Liver (tissue), 9 donors: ENCODE measurements around the gene PAIP2. TPM values are rescaled to one million over a fixed set of nuclear protein-coding genes. Genes with fewer than 3 reads are reported as not detected.

Experiments used
- DNase-seq: peaks from one replicate; pipeline ENCODE4 v3.0.0-alpha.2; 2017; ENCODE audit warnings: low spot score
- H3K27ac ChIP-seq, 2 donors: one replicate each; pipeline ENCODE4 v1.7.0; 2013; ENCODE audit warnings: inconsistent platforms in 2 of 2, low read length in 2 of 2, control low read depth in 1 of 2, low read depth in 1 of 2, mild to moderate bottlenecking in 1 of 2
- H3K27me3 ChIP-seq, 4 donors: one replicate each; pipeline versions ENCODE4 v1.6.1 to v1.7.0; 2013; ENCODE audit warnings: low read length in 3 of 4, inconsistent platforms in 1 of 4, mild to moderate bottlenecking in 1 of 4, moderate library complexity in 1 of 4; ENCODE audit not compliant: control insufficient read depth in 4 of 4, insufficient read depth in 4 of 4
- H3K36me3 ChIP-seq, 4 donors: one replicate each; pipeline versions ENCODE4 v1.6.1 to v1.7.0; 2013; ENCODE audit warnings: low read length in 3 of 4, mild to moderate bottlenecking in 3 of 4, low read depth in 1 of 4, moderate library complexity in 1 of 4; ENCODE audit not compliant: control insufficient read depth in 4 of 4, insufficient read depth in 3 of 4
- H3K4me1 ChIP-seq, 4 donors: one replicate each; pipeline versions ENCODE4 v1.6.1 to v1.7.0; 2013; ENCODE audit warnings: low read length in 3 of 4, mild to moderate bottlenecking in 3 of 4, moderate library complexity in 1 of 4; ENCODE audit not compliant: control insufficient read depth in 4 of 4, insufficient read depth in 4 of 4
- H3K4me3 ChIP-seq, 3 donors: one replicate each; pipeline versions ENCODE4 v1.6.1 to v1.7.0; 2013; ENCODE audit warnings: low read length in 3 of 3, control low read depth in 1 of 3, low read depth in 1 of 3, mild to moderate bottlenecking in 1 of 3
- H3K9ac ChIP-seq, 2 donors: one replicate each; pipeline ENCODE4 v1.7.0; 2013; ENCODE audit warnings: low read length in 2 of 2, mild to moderate bottlenecking in 2 of 2, moderate library complexity in 2 of 2, control low read depth in 1 of 2, low read depth in 1 of 2
- H3K9me3 ChIP-seq, 4 donors: one replicate each; pipeline versions ENCODE4 v1.6.1 to v1.7.0; 2013; ENCODE audit warnings: low read length in 3 of 4; ENCODE audit not compliant: control insufficient read depth in 4 of 4
- ATF3 ChIP-seq: IDR thresholded peaks from 2 replicates; pipeline ENCODE4 v1.6.1; 2016; ENCODE audit warnings: antibody characterized with exemption
- CTCF ChIP-seq: fragments of 150-350 bp; IDR thresholded peaks from 2 replicates; pipeline ENCODE4 v1.5.1; 2017; ENCODE audit warnings: improper control_type of control experiment, low read depth, low read length; ENCODE audit not compliant: missing input control
- EGR1 ChIP-seq, 2 donors: IDR thresholded peaks; 2 replicates each; pipeline ENCODE4 v1.6.1; 2016 to 2018; ENCODE audit warnings: antibody characterized with exemption in 2 of 2, low read depth in 2 of 2
- FOXA1 ChIP-seq: IDR thresholded peaks from 2 replicates; pipeline ENCODE4 v1.6.1; 2016; ENCODE audit warnings: antibody characterized with exemption
- FOXA2 ChIP-seq: IDR thresholded peaks from 2 replicates; pipeline ENCODE4 v1.6.1; 2016; ENCODE audit warnings: antibody characterized with exemption
- GABPA ChIP-seq, 2 donors: IDR thresholded peaks in 1 of 2; conservative IDR thresholded peaks in 1 of 2; 2 replicates each; pipeline ENCODE4 v1.6.1; 2016; ENCODE audit warnings: antibody characterized with exemption in 2 of 2, mild to moderate bottlenecking in 1 of 2, moderate library complexity in 1 of 2
- HNF4A ChIP-seq, 2 donors: conservative IDR thresholded peaks; 2 replicates each; pipeline ENCODE4 v1.6.1; 2016; ENCODE audit warnings: antibody characterized with exemption in 2 of 2, mild to moderate bottlenecking in 2 of 2
- HNF4G ChIP-seq: IDR thresholded peaks from 2 replicates; pipeline ENCODE4 v1.6.1; 2016; ENCODE audit warnings: antibody characterized with exemption
- JUND ChIP-seq, 2 donors: IDR thresholded peaks; 2 replicates each; pipeline ENCODE4 v1.6.1; 2016; ENCODE audit warnings: antibody characterized with exemption in 2 of 2
- NR2F2 ChIP-seq: IDR thresholded peaks from 2 replicates; pipeline ENCODE4 v1.6.1; 2016; ENCODE audit warnings: antibody characterized with exemption
- RAD21 ChIP-seq, 2 donors: IDR thresholded peaks; 2 replicates each; pipeline ENCODE4 v1.6.1; 2016; ENCODE audit warnings: antibody characterized with exemption in 2 of 2, mild to moderate bottlenecking in 2 of 2
- RXRA ChIP-seq, 2 donors: IDR thresholded peaks; 2 replicates each; pipeline ENCODE4 v1.6.1; 2017 to 2018; ENCODE audit warnings: antibody characterized with exemption in 2 of 2, mild to moderate bottlenecking in 1 of 2
- SP1 ChIP-seq: IDR thresholded peaks from 2 replicates; pipeline ENCODE4 v1.6.1; 2018; ENCODE audit warnings: antibody characterized with exemption, mild to moderate bottlenecking
- TAF1 ChIP-seq: conservative IDR thresholded peaks from 2 replicates; pipeline ENCODE4 v1.6.1; 2016; ENCODE audit warnings: antibody characterized with exemption, mild to moderate bottlenecking
- YY1 ChIP-seq: IDR thresholded peaks from 2 replicates; pipeline ENCODE4 v1.6.1; 2016; ENCODE audit warnings: antibody characterized with exemption, mild to moderate bottlenecking
- ZBTB33 ChIP-seq: IDR thresholded peaks from 2 replicates; pipeline ENCODE4 v1.6.1; 2016; ENCODE audit warnings: antibody characterized with exemption
- WGBS: extraction: QIAGEN DNeasy Blood & Tissue Kit; methylation state at CpG from one replicate; pipeline ENCODE4 v1.1.7; 2013; 5-methylcytosine and 5-hydroxymethylcytosine counted together
- polyA plus RNA-seq, 2 donors: library from polyadenylated mRNA; stranded (reverse) in 1 of 2; unstranded in 1 of 2; fragments of 200-250 nt in 1 of 2; fragments of >200 nt in 1 of 2; fragmentation: Nextera tagmentation in 1 of 2; extraction: Ambion mirVana in 1 of 2; gene quantifications; one replicate each; pipeline versions ENCODE4 v1.2.1 to v1.2.3, GENCODE V29; 2013 to 2015
- total RNA-seq, 2 donors: library from RNA; depleted of rRNA; stranded (reverse); fragments of >200 nt; gene quantifications; one replicate each; pipeline ENCODE4 v1.2.3, GENCODE V29; 2014
- TF ChIP-seq, protein P1 (sequence below): IDR thresholded peaks from 2 replicates; pipeline ENCODE4 v1.6.1; 2016; ENCODE audit warnings: antibody characterized with exemption
- TF ChIP-seq, protein P2 (sequence below): IDR thresholded peaks from 2 replicates; pipeline ENCODE4 v1.6.1; 2016; ENCODE audit warnings: antibody characterized with exemption, mild to moderate bottlenecking
- donor health status: healthy.
- donor health status: healthy.
- donor health status: healthy.
- donor health status: healthy.
- donor health status: healthy.

PAIP2 gene
- total and polyA plus RNA-seq, 4 donors, result 41.5 to 63.2 (median 45.1) TPM

GRCh38 chr5:139298242-139298641 is 43.4 kb upstream of the PAIP2 start:
- H3K4me1 ChIP-seq, result peaks cover 7 to 40% (median 31%) of the 10 kb centered on the region in 4 donors
- H3K9ac ChIP-seq, result no peak overlapping the region
- no peaks in the 10 kb centered on the region for H3K36me3 ChIP-seq
- no peaks in the 10 kb centered on the region for H3K27me3 ChIP-seq
- DNase-seq, result no peak
- TF ChIP-seq SP1, result no peak
- TF ChIP-seq JUND (IDR thresholded peaks at IDR 0.05), result no peak
- TF ChIP-seq HNF4G, result no peak
- TF ChIP-seq NR2F2, result no peak
- no peak for TF ChIP-seq RXRA (IDR thresholded peaks at IDR 0.05)
- no peak for TF ChIP-seq CTCF
- TF ChIP-seq FOXA2, result no peak
- TF ChIP-seq GABPA (IDR thresholded peaks at IDR 0.05 in 1 of 2, conservative IDR thresholded peaks at IDR 0.05 in 1 of 2), result no peak
- TF ChIP-seq EGR1 (IDR thresholded peaks at IDR 0.05; ENCODE audit: low read depth in 2 of 2), result no peak
- TF ChIP-seq, protein P1, sequence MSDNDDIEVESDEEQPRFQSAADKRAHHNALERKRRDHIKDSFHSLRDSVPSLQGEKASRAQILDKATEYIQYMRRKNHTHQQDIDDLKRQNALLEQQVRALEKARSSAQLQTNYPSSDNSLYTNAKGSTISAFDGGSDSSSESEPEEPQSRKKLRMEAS, result no peak
- TF ChIP-seq, protein P2, sequence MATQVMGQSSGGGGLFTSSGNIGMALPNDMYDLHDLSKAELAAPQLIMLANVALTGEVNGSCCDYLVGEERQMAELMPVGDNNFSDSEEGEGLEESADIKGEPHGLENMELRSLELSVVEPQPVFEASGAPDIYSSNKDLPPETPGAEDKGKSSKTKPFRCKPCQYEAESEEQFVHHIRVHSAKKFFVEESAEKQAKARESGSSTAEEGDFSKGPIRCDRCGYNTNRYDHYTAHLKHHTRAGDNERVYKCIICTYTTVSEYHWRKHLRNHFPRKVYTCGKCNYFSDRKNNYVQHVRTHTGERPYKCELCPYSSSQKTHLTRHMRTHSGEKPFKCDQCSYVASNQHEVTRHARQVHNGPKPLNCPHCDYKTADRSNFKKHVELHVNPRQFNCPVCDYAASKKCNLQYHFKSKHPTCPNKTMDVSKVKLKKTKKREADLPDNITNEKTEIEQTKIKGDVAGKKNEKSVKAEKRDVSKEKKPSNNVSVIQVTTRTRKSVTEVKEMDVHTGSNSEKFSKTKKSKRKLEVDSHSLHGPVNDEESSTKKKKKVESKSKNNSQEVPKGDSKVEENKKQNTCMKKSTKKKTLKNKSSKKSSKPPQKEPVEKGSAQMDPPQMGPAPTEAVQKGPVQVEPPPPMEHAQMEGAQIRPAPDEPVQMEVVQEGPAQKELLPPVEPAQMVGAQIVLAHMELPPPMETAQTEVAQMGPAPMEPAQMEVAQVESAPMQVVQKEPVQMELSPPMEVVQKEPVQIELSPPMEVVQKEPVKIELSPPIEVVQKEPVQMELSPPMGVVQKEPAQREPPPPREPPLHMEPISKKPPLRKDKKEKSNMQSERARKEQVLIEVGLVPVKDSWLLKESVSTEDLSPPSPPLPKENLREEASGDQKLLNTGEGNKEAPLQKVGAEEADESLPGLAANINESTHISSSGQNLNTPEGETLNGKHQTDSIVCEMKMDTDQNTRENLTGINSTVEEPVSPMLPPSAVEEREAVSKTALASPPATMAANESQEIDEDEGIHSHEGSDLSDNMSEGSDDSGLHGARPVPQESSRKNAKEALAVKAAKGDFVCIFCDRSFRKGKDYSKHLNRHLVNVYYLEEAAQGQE, result no peak
- no peak for TF ChIP-seq TAF1
- TF ChIP-seq FOXA1, result no peak
- no peak for TF ChIP-seq ATF3
- TF ChIP-seq YY1, result no peak
- TF ChIP-seq RAD21 (IDR thresholded peaks at IDR 0.05), result no peak
- TF ChIP-seq ZBTB33, result no peak
- H3K27ac ChIP-seq, result no peak overlapping the region
- WGBS, result 77% methylated on average over 11 of the region's 11 CpGs
- no peaks in the 10 kb centered on the region for H3K9me3 ChIP-seq
- no peak overlapping the region for H3K4me3 ChIP-seq

DNA sequence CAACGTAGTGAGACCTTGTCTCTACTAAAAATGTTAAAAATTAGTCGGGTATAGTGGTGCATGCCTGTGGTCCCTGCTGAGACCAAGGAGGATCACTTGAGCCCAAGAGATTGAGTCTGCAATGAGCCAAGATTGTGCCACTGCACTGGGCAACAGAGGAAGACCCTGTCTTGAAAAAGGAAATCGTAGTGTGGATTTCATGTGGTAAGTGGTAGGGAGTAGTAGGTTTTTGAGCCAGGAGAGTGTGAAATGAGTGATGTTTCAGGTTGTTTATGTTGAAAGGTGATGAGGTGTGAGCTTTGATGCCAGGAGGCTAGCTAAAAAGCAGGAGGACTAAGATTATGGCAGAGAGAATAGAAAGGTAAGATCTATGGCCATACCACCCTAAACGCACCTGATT is 42.2 kb upstream of the PAIP2 start:
- 69% methylated on average over 4 of the region's 4 CpGs for WGBS
- Histone ChIP-seq H3K9ac (no peak overlapping the region), H3K4me3 (no peak overlapping the region), H3K9me3 (no peaks in the 10 kb centered on the region), H3K36me3 (no peaks in the 10 kb centered on the region), H3K27ac (no peak overlapping the region), H3K4me1 (peaks cover 15 to 43% (median 33%) of the 10 kb centered on the region in 4 donors), H3K27me3 (no peaks in the 10 kb centered on the region)
- TF ChIP-seq HNF4A (conservative IDR thresholded peaks at IDR 0.05) (no peak), RAD21 (IDR thresholded peaks at IDR 0.05) (no peak)
- no peak for DNase-seq
